NCI-H446 (cell line): Measurements from ENCODE around the gene DDX41.
A peak's percentile ranks its signal among the peaks of the same experiment; 100 is the strongest.

ENCODE experiments used
- DNase-seq, 2 experiments: peaks; one replicate each; lab custom pipeline; 2025; lab: John Stamatoyannopoulos, UW

Gene DDX41

GRCh38 chr5:177483994-177484901 lies 32.5 kb downstream of the DDX41 start:
- no peak for DNase-seq

- DNase-seq = no peak
Measured at GRCh38 chr5:177483042-177483441, 33.7 kb downstream of the DDX41 start.

- no peak for DNase-seq
Measured at GRCh38 chr5:177482359-177482795, 34.4 kb downstream of the DDX41 start.

- no peak for DNase-seq
Measured at GRCh38 chr5:177479774-177480173, 37.0 kb downstream of the DDX41 start.

GRCh38 chr5:177478711-177479646 lies 37.8 kb downstream of the DDX41 start:
- no peak for DNase-seq

GRCh38 chr5:177477701-177478477 lies 38.9 kb downstream of the DDX41 start:
- no peak for DNase-seq

GRCh38 chr5:177476531-177477233 lies 40.1 kb downstream of the DDX41 start:
- no peak for DNase-seq

GRCh38 chr5:177475563-177476427 lies 41.0 kb downstream of the DDX41 start:
- DNase-seq = no peak

GRCh38 chr5:177474846-177475562 lies 41.8 kb downstream of the DDX41 start:
- DNase-seq = no peak

- DNase-seq = no peak
Measured at GRCh38 chr5:177474002-177474476, 42.7 kb downstream of the DDX41 start.

- peak in 1 of 2 experiments; percentile 66 for DNase-seq
Measured at GRCh38 chr5:177473443-177474001, 43.2 kb downstream of the DDX41 start, which contains the start of gene DBN1. DBN1 (minus strand) TSS chr5:177473634; CDS start chr5:177473521, 113 bp downstream.

GRCh38 chr5:177472460-177473442 lies 44.0 kb downstream of the DDX41 start:
- DNase-seq = peak in 1 of 2 experiments; percentile 38

GRCh38 chr5:177471610-177472356 lies 45.0 kb downstream of the DDX41 start:
- DNase-seq = no peak

GRCh38 chr5:177470759-177471536 lies 45.8 kb downstream of the DDX41 start:
- DNase-seq = no peak

- DNase-seq = no peak
Measured at GRCh38 chr5:177469750-177470525, 46.8 kb downstream of the DDX41 start.
